C4-2B (cell line): ENCODE results near the gene SALL1.

ENCODE experiments used
- ZFX ChIP-seq: fragments of 450-650 bp; IDR thresholded peaks from 2 replicates; pipeline ENCODE4 v1.6.1; 2017
- TF ChIP-seq, protein P1 (sequence below): fragments of 450-650 bp; conservative IDR thresholded peaks from 2 replicates; pipeline ENCODE4 v1.5.1; 2017; ENCODE audit warnings: mild to moderate bottlenecking

- TF ChIP-seq, protein P1, sequence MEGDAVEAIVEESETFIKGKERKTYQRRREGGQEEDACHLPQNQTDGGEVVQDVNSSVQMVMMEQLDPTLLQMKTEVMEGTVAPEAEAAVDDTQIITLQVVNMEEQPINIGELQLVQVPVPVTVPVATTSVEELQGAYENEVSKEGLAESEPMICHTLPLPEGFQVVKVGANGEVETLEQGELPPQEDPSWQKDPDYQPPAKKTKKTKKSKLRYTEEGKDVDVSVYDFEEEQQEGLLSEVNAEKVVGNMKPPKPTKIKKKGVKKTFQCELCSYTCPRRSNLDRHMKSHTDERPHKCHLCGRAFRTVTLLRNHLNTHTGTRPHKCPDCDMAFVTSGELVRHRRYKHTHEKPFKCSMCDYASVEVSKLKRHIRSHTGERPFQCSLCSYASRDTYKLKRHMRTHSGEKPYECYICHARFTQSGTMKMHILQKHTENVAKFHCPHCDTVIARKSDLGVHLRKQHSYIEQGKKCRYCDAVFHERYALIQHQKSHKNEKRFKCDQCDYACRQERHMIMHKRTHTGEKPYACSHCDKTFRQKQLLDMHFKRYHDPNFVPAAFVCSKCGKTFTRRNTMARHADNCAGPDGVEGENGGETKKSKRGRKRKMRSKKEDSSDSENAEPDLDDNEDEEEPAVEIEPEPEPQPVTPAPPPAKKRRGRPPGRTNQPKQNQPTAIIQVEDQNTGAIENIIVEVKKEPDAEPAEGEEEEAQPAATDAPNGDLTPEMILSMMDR = no peak
- TF ChIP-seq ZFX = no peak
Observed at GRCh38 chr16:51159865-51160264, 8.8 kb upstream of the SALL1 start.
